Nephron progenitor cell (in vitro differentiated cells): ENCODE results near the gene OSBP.

Experiments used
- DNase-seq: peaks from one replicate; pipeline ENCODE4 v3.0.0; 2021
- H3K27ac Mint-ChIP-seq: 2 replicates; pipeline ENCODE4 v1.8.0; 2021; ENCODE audit warnings: mild to moderate bottlenecking, moderate library complexity, mixed read lengths
- H3K27me3 Mint-ChIP-seq: 2 replicates; pipeline ENCODE4 v1.8.0; 2021; ENCODE audit warnings: mild to moderate bottlenecking, low read depth, mixed read lengths; ENCODE audit not compliant: poor library complexity
- H3K36me3 Mint-ChIP-seq: 2 replicates; pipeline ENCODE4 v1.8.0; 2021; ENCODE audit warnings: low read depth, mixed read lengths
- H3K4me1 Mint-ChIP-seq: 2 replicates; pipeline ENCODE4 v1.8.0; 2021; ENCODE audit warnings: mixed read lengths
- H3K4me3 Mint-ChIP-seq: 2 replicates; pipeline ENCODE4 v1.8.0; 2021; ENCODE audit warnings: mild to moderate bottlenecking, moderate library complexity, mixed read lengths
- H3K9me3 Mint-ChIP-seq: 2 replicates; pipeline ENCODE4 v1.8.0; 2021; ENCODE audit warnings: mild to moderate bottlenecking, moderate library complexity, mixed read lengths
- CTCF ChIP-seq: fragments of 200-600 bp; sonication (generic); IDR thresholded peaks from 2 replicates; pipeline ENCODE4 v1.5.0; 2021; ENCODE audit warnings: antibody characterized with exemption

The OSBP gene

DNA sequence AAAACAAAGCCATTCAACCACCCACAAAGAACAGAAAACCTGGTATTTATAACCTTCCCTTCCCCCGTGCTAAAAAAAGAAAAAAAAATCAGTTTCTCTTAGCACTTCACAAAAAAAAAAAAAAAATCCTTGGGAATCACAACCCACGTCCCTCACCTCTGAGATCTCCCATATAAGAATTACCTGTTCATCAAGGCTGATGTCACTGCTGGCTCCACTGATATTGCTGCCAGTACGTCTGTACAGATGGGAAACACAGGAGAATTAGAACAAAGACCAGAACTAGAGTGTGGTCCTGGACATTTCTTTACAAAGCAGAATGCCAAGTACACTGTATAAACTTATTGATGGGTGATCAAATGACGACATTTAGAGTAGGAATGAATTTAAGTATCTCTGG, 14.9 kb downstream of the OSBP start:
- Mint-ChIP-seq H3K4me3 (no peak overlapping the region), H3K4me1 (no peaks in the 10 kb centered on the region), H3K9me3 (no peaks in the 10 kb centered on the region), H3K27ac (no peak overlapping the region), H3K27me3 (peaks cover 2% of the 10 kb centered on the region), H3K36me3 (peaks cover 78% of the 10 kb centered on the region)
- TF ChIP-seq CTCF: no peak
- DNase-seq: no peak

DNA sequence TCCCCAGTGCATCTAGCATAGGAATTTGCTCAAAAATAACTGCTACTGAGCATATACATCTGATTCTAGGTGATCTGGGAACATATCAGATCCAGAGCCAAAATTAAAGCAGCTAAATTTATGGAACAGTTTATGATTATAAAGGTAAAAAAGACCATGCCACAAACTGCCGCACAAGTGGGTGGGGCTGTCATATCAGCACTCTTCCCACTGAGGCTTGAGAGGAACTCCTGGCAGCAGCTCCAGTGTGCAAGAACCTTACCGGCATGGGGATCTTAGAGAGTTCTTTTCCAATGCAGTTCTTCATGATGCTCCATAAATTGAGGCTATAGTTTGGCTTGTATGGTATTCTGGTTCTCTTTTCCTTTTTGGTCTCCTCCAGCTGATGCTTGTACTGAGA, 15.3 kb downstream of the OSBP start:
- Mint-ChIP-seq H3K36me3 (peaks cover 80% of the 10 kb centered on the region), H3K4me1 (no peaks in the 10 kb centered on the region), H3K27ac (no peak overlapping the region), H3K9me3 (no peaks in the 10 kb centered on the region), H3K27me3 (peaks cover 2% of the 10 kb centered on the region), H3K4me3 (no peak overlapping the region)
- no peak for TF ChIP-seq CTCF
- DNase-seq: no peak

- no peak for DNase-seq
- Mint-ChIP-seq H3K27me3 (peaks cover 2% of the 10 kb centered on the region), H3K9me3 (no peaks in the 10 kb centered on the region), H3K4me3 (no peak overlapping the region), H3K27ac (no peak overlapping the region), H3K4me1 (no peaks in the 10 kb centered on the region), H3K36me3 (peaks cover 85% of the 10 kb centered on the region)
- TF ChIP-seq CTCF: no peak
Measured at GRCh38 chr11:59598961-59599360, 16.6 kb downstream of the OSBP start.

- Mint-ChIP-seq H3K27me3 (no peaks in the 10 kb centered on the region), H3K9me3 (peaks cover 26% of the 10 kb centered on the region), H3K4me1 (no peaks in the 10 kb centered on the region), H3K4me3 (no peak overlapping the region), H3K36me3 (peaks cover 78% of the 10 kb centered on the region), H3K27ac (no peak overlapping the region)
- no peak for TF ChIP-seq CTCF
- DNase-seq: no peak
Measured at GRCh38 chr11:59584294-59584693, 31.3 kb downstream of the OSBP start.

DNA sequence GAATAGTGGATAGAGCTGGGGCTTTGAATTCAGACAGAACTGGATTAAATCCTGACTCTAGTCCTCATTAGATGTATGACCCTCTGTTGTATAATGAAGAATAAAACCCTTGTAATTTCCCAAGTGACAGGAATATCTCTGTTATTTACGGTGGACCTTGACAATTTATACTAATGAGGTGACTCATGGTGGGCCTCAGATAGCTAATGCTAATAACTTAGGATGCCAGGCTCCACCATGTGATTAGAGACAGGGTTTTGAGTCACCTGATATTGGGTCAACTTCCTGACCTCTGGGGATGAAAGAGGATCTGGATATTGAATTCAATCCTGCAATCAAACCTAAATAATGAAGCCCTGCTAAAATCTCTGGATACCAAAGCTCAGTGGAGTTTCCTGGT, 33.6 kb downstream of the OSBP start:
- Mint-ChIP-seq H3K4me3 (no peak overlapping the region), H3K27me3 (no peaks in the 10 kb centered on the region), H3K27ac (no peak overlapping the region), H3K4me1 (no peaks in the 10 kb centered on the region), H3K9me3 (peaks cover 26% of the 10 kb centered on the region), H3K36me3 (peaks cover 82% of the 10 kb centered on the region)
- TF ChIP-seq CTCF: no peak
- no peak for DNase-seq

DNA sequence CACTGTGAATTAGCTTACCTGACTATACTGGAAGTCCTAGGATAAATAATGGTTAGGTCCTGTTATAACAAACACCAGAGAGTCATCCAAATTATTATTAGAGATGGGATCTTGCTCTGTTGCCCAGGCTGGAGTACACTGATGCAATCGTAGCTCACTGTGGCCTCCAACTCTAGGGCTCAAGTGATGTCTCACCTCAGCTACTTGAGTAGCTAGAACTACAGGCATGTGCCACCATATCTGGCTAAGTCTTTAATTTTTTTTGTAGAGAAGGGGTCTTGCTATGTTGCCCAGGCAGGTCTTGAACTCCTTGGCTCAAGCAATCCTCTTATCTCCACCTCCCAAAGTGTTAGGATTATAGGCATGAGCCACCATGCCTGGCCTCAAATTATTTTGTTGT, 37.2 kb downstream of the OSBP start:
- Mint-ChIP-seq H3K9me3 (no peaks in the 10 kb centered on the region), H3K27ac (no peak overlapping the region), H3K27me3 (peaks cover 2% of the 10 kb centered on the region), H3K4me3 (no peak overlapping the region), H3K4me1 (peaks cover 18% of the 10 kb centered on the region), H3K36me3 (peaks cover 73% of the 10 kb centered on the region)
- no peak for DNase-seq
- no peak for TF ChIP-seq CTCF
